Subcutaneous adipose tissue (tissue), 4 donors: ENCODE data around the gene IL1RAP. TPM values are rescaled to one million over a fixed set of nuclear protein-coding genes. Genes with fewer than 3 reads are reported as not detected.

Experiments
- total RNA-seq, 4 donors: library from RNA; depleted of rRNA; stranded (reverse); fragments of >200 nt; gene quantifications; one replicate each; pipeline ENCODE4 v1.1.0, GENCODE V29; 2016
- TF ChIP-seq, protein P1 (sequence below): fragments of 450-650 bp; IDR thresholded peaks from one replicate; pipeline ENCODE4 v1.5.1; 2016; ENCODE audit warnings: low read depth, mild to moderate bottlenecking, control low read depth, antibody characterized with exemption, moderate library complexity

Gene IL1RAP
- total RNA-seq, 4 donors from 2014 or later = 4.7 to 18.9 (median 9.7) TPM

DNA sequence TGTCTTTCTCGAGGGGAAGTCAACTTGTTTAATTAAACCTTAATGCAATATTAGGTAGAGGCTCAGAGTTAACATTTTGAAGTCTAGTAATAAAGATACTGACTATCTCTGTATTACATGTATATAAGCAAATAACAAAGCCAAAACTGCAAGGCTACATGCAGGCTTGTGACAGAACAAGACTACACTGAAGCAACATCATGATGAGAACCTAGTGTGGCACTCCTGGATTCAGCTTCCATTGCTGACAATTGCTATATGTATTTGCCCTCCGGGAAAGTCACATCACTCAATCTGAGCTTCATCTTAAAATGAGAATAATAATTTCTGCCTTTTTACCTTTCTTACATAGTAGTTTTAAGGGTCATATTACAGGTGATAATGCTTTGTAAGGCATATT lies 15.6 kb upstream of the IL1RAP start:
- TF ChIP-seq, protein P1, sequence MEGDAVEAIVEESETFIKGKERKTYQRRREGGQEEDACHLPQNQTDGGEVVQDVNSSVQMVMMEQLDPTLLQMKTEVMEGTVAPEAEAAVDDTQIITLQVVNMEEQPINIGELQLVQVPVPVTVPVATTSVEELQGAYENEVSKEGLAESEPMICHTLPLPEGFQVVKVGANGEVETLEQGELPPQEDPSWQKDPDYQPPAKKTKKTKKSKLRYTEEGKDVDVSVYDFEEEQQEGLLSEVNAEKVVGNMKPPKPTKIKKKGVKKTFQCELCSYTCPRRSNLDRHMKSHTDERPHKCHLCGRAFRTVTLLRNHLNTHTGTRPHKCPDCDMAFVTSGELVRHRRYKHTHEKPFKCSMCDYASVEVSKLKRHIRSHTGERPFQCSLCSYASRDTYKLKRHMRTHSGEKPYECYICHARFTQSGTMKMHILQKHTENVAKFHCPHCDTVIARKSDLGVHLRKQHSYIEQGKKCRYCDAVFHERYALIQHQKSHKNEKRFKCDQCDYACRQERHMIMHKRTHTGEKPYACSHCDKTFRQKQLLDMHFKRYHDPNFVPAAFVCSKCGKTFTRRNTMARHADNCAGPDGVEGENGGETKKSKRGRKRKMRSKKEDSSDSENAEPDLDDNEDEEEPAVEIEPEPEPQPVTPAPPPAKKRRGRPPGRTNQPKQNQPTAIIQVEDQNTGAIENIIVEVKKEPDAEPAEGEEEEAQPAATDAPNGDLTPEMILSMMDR = no peak

DNA sequence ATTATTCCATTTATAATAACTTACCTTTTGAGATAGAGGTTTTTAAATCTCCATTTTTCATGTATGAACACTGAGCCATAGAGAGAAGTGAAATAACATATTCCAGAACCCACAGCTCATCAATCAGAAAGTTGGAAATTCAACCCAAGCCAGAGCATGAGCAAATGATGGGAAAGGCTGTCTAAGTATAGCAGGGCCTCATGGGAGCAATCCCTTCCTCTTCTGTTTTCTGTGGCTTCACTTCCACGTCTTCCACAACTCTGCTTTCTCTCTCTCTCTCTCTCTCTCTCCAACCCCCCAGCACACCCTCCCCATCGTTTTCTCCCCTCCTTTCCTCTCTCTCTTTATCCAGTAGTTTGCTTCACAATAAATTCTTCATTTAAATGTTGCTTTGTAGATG lies 14.8 kb upstream of the IL1RAP start:
- TF ChIP-seq, protein P1 = no peak

DNA sequence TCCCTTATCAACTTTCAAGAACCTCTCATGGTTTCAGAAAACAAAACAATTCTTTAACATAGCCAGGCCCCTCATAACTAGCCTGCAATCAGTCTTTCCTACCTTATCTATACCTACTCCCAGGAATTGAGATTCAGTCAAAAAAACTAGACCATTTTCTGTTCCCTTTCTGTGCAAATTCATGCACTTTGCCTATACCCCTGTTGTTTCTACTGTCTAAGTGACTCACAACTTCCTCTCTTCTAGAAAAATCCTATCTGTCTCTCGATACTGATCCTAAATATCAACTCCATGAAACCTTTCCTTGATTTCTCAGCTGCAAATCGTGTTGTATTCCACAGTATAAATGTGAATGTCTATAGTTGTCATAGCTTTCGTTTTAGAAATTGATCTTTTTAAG lies 10.9 kb upstream of the IL1RAP start:
- TF ChIP-seq, protein P1 = no peak

DNA sequence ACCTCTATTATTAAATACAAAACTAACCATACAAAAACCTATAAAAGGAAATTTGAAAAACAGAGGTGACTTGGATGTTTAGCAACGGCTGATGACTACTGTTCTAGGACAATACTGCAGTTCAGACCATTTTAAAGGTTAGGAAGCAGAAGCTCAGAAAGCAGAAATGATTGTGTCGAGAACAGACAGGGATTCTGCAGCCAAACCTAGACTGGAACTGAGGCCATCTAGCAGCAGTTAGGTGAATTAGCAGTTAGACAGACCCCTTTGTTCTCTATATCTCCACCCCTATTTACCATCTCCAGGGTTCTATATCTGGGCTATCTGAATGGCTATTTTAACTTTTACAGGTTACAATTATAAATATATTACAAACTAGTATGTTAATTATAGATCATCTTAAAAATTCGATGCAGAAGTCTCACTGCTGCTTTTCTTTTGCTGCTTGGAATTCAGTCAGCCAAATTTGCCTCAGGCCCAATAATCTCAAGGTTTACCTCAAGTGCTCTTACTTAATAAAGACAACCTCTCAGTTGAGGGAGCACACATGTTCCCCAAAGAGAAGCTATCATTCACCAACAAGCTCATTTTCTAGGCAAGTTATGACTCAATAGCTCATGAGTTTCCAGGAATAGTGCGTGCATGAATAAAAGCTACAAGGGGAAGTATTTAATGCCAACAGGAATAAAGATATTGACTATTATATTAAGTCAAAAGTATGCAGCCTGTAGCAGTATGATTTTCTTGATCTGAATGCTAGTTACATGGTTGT lies 9.3 kb upstream of the IL1RAP start:
- TF ChIP-seq, protein P1 = no peak

DNA sequence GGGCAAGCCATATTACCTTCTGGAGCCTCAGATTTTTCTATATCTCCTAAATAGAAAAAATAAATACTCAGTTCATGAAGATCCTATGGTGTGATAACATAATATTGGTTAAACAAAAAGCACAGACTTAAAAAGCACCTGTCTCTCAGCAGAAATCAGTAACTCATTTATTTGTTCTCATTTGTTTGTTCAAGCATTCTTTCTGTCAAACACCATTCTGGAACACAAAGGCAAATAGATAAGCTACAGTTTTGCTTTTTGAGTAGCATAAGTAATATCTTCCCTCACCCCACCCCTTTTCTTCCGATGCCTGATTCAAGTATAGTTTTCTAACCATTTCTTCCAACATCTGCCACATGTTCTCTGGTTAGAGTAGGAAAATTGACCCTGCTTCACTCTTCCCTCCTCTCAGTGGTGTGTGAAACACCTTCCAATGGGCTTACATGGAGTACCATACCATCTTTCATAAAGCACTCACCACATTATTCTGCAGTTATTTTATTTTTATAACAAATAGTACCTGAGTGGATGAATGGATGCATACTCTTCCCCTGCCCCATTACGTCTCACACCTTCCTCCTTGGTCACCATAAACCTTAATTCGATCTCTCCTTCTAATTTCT lies 8.4 kb upstream of the IL1RAP start:
- TF ChIP-seq, protein P1 = no peak

DNA sequence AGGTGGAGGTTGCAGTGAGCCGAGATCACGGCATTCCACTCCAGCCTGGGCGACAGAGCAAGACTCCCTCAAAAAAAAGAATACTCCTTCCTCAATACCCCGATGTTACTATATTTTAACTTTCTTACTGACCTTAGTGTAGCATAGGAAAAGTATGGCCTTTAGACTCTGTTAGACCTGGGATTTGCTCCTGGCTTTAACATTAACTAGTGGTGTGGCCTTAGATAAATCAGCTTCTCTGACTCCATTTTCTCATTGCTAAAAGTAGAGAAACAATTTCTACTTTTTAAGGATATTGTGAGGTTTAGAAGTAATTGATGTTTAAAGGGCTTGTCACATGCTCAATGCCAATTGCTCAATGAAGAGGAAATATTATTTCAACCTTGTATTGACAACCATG lies 7.6 kb upstream of the IL1RAP start:
- TF ChIP-seq, protein P1 = no peak

DNA sequence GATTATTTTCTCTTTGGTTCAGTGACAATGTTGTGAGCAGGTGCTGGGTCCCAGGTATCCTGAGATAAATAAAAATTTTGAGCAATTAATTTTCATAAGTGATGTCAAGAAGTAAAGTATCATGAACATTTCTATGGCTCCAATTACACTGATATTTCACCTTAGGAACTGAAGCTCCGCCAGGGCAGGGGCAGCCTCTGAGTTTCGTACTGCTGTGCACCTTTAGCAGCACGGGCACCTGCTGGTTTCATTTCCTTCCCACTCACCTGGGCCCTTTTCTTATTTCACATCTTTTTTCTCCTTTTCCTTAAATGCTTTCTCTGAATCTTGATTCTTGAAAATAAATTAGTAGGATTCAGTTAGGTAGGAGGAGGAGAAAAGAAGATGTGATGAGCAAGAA lies 1.2 kb upstream of the IL1RAP start:
- TF ChIP-seq, protein P1 = no peak
